Measurements from ENCODE around the gene CD79B.

CD79B gene

GRCh38 chr17:63950940-63951907 is 19.1 kb upstream of the CD79B start:
- no peak for DNase-seq

GRCh38 chr17:63949576-63950250 is 17.6 kb upstream of the CD79B start:
- no peak for DNase-seq

- no peak for DNase-seq
Observed at GRCh38 chr17:63948521-63948920, 16.4 kb upstream of the CD79B start.

DNA sequence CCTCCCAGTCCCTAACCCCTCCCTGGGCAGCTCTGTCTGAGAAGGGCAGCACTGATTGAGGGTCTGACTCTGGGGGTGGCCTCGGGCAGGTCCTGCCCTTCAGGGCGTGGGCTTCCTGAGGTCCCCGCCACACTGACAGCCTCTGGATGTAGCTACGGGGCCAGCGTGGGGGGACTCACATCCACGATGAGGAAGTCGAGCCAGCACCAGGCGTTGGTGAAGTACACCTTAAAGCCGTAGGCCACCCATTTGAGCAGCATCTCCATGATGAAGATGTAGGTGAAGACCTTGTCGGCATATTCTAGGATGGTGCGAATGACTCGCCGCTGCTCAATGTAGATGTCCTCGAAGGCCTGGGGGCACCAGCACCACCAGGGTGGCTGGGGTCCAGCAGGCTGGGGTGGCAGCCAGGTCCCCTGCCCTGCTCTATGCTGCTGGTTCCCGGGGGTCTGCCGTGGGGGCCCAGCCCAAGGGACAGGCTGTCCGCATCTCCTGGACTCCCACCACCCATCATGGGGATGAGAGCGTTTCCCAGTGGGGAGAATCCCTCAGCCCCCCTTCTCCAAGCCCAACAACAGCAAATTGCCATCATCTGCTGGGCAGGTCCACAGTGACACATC is 15.7 kb upstream of the CD79B start:
- no peak for DNase-seq

- no peak for DNase-seq
Observed at GRCh38 chr17:63946440-63947363, 14.6 kb upstream of the CD79B start.

DNA sequence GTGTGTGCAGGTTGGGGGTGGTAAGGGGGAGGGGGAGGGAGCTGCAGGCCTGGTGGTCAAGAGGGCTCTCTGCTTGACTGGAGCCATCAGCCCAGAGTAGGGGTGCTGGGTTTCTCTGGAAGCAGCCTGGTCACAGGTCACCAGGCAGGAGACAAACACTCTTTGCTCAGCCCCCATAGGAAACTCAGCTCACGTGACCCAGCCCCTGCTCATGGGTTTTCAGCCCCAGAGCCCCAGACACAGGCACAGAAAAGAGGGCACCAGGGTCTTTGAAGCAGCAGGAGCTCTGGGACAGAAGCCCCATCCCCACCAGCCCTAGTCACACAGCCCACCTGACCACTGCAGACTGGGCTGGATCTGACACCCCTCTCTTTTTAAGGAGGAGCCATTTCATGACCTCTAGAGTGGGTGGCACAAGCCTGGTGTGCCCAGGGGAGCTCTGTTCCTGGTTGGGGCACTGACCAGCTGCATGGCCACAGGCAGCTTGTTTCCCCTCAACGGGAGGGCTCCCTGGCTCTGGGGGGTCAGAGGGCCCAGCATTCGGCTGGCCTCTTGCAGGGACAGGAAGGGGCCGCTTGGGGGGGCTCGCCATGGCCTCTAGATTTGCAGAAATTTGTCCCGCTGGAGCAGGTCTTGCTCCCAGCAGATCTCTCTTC is 13.8 kb upstream of the CD79B start:
- DNase-seq = no peak

DNA sequence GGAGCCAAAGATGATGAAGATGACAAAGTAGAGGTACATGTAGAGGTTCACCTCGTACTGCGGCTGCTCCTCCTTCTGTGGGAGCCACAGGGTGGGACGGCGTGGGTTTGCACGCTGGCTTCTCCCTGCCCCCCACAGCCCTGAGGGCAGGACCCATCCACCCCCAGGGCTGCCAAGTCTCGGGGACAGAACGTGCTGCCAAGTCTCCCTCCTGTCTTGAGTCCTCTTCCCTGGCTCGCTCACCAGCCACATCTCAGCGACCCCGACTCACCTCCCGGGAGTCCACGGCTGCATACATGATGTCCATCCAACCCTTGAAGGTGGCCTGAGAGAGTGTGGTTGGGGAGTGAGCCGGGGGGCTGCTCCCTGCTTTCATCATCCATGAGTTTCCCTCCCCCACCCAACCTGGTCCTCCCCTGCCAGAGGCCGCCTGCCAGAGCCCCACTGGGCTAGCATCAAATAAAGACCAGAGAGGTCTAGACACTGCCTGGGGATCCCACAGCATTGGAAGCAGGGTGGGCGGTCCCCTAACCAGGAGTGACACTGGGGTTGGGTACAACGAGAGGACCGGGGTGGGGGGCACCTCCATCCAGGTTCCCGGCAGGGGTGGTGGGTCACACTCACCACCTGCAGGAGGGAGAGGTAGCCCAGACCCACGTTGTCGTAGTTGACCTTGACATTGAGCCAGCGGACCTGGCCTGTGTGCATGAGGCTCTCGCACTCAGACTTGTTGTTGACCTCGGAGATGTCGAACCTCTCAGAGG is 12.8 kb upstream of the CD79B start:
- no peak for DNase-seq

GRCh38 chr17:63943745-63944144 is 11.6 kb upstream of the CD79B start:
- no peak for DNase-seq

GRCh38 chr17:63942309-63942985 is 10.3 kb upstream of the CD79B start:
- no peak for DNase-seq

DNA sequence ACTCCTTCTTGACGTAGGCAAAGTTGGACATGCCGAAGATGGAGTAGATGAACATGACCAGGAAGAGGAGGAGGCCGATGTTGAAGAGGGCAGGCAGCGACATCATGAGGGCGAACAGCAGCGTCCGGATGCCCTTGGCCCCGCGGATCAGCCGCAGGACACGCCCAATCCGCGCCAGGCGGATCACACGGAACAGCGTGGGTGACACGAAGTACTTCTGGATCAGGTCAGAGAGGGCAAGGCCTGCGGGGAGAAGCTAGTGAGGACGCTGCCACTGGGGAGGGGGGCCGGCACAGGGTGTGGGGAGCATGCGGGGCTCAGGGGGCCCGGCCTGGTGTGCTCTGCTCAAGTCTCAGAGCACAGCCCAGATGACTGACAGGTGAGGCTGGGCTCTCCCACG is 9.6 kb upstream of the CD79B start:
- DNase-seq = no peak

DNA sequence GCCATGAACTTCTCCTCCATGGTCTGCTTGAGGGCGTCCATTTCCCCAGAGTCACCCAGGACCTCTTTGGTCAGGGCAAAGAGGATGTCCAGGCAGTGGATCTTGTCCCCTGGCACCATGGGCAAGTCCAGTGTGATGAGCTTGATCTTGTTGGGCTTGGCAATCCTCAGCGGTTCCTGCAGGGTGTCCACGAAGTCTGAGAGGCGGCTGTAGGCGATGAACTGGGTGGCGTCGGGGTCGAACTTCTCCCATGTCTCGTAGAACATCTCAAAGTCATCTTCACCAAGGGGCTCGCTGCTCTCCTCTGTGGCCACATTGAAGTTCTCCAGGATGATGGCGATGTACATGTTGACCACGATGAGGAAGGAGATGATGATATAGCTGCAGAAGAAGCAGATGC is 9.0 kb upstream of the CD79B start:
- DNase-seq = no peak

DNA sequence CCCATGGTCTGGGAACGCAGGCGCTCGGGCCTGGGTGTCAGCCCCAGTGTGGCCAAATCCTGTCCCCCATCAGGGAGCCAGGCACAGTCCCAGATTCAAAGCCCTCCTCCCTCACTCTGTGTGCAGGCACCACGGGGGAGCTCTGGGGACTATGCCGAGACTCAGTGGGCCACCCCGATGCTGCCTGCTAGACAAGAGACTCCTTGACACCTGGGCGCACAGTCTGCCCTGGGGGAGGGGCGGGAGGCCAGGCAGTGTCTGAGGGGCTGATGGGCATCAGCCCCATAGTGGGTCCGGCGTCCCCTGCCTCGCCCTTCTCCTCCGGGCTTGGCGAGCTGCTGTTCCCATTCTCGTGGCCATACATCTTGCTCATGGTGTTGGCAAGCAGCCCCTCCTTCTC is 8.5 kb upstream of the CD79B start:
- DNase-seq = no peak

DNA sequence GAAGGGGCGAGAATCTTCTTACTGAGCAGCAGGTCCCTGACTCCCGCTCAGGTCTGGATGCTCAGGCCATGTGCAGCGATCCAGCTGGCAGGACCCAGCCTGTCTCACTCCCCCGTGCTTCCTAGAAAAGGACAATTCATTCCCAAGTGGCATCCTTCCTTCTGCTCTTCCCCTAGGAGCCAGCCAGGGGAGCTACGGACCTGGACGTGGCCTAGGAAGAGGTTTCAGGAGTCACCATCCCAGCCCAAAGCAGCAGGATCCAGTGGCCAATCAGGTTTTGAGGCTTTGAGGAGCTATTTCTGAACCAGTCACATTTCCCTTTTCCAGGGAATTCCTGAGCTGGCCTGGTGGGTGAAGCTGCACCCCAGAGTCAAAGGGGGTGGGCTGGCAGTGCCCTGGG is 7.8 kb upstream of the CD79B start:
- no peak for DNase-seq

DNA sequence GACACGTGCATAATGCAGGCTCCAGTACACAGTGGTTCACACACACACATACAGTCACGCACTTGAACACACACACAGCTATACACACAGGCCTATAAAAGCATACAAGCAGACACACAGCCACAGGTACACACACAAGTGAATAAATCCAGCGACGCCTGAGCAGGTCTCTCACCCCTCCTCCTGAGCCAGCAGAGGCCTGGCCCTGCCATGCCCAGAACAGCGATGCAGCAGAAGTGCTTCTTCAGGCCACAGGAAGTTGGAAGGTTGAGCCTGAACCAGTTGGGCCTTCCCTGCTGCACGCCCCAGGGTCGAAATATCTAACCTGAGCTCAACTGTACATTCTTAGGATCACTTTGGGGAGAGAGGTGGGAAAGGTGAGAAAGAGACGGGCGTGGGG is 7.3 kb upstream of the CD79B start:
- no peak for DNase-seq

DNA sequence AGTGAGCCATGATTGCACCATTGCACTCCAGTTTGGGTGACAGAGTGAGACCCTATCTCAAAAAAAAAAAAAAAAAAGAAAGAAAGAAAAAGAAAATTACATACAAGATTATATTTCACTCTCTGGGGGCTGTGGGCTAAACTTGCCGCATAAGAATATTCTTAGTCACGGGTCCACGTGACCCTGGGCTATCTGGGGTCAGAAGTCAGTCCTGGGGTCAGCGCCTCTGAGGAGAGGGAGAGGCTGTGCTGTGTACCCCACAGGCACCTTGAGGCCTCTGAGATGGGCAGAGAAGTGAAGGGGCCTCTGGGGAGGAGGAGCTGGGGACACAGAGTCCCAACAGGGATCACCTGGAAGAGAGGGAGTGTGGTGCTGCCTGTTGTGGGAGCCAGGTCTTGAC is 5.8 kb upstream of the CD79B start:
- DNase-seq = no peak

GRCh38 chr17:63937319-63937718 is 5.2 kb upstream of the CD79B start:
- no peak for DNase-seq

GRCh38 chr17:63934183-63935112 is 2.3 kb upstream of the CD79B start:
- DNase-seq = no peak

DNA sequence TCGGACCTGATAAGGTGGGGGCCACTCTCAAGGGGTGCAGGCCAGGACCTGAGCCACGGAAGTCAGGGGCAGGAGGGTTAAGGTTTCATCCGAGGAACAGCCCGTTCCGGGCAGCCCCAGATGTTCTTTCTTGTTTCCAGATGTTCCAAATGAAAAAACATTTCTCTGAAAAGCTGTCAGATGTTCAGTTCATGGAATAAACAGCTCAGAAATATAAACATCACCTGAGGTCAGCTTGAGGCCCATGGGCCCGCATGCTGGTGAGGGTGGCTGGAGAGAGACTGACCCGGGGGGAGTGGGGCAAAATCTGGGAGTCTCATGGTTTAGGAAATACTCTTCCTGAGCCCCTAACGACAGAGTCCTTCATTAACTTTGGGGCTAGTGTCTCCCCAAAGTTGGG is 1.5 kb upstream of the CD79B start:
- DNase-seq = no peak

DNA sequence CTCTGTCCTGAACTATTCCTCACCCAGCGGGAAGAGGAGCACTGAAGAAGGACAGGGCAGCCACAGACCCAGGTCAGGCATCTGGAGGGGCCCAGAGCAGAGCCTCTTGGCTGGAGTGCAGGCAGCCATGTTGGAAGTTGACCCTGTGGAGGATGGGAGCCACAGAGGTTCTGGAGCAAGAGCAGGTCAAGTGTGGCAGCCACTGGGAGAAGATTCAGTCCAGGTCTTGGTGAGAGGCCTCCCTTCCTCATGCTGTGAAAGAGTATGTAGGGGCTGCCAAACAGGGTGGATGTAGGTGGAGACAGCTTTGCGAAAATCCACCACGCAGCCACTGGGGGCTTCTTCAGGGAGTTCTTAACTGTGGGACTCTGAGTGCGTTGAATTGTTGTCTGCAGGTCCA is 590 bp upstream of the CD79B start:
- DNase-seq = no peak

Measured in cerebellar nuclear complex (tissue), 1 donor.